NCI-H1436 treated with DMSO at 0.1 percent for 48 hours (cell line): ENCODE data around the gene SOCS7.

ENCODE experiments used
- DNase-seq: peaks from one replicate; lab custom pipeline; 2025; lab: John Stamatoyannopoulos, UW

The SOCS7 gene, protein sequence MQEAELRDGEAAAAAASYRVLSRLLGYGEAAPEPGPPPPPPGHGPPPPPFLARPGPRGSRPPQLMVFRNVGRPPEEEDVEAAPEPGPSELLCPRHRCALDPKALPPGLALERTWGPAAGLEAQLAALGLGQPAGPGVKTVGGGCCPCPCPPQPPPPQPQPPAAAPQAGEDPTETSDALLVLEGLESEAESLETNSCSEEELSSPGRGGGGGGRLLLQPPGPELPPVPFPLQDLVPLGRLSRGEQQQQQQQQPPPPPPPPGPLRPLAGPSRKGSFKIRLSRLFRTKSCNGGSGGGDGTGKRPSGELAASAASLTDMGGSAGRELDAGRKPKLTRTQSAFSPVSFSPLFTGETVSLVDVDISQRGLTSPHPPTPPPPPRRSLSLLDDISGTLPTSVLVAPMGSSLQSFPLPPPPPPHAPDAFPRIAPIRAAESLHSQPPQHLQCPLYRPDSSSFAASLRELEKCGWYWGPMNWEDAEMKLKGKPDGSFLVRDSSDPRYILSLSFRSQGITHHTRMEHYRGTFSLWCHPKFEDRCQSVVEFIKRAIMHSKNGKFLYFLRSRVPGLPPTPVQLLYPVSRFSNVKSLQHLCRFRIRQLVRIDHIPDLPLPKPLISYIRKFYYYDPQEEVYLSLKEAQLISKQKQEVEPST

DNA sequence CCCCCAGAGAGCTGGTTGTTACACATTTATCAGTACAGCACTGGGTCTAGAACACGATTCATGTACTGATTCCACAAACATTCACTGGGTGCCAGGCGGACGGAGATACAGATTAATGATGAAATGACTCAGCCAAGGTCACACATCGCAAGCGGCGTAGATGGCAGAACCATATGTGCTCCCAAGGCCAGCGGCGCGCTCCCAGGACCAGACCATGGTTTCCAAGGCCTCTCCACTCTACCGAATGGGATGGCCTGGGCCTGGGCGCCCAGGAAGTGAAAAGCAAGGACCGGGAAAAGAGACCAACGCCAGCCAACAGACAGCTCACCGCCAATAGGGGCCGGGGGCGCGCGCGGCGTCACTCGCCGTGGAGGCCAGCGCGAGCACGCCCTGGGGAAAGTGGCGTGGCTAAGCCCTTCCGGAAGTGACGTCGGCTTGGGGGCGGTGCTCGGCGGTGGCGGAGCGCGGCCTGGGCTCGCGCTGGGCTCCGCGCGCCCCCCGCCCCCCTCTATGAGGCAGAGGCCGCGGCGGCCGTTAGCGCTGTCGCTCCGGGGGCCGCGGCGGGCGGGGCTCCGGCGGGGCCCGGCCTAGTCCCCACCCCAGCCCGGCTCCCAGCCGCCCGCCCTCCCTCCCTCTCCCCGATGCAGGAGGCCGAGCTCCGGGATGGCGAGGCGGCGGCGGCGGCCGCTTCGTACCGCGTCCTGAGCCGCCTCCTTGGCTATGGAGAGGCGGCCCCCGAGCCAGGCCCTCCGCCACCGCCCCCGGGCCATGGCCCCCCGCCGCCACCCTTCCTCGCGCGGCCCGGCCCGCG, at the start of gene SOCS7:
Gene SOCS7 (plus strand): TSS at position 433 of the 811 bp plus-strand sequence. CDS start 209 bp downstream, at position 642.
- peak; percentile 71 for DNase-seq

DNA sequence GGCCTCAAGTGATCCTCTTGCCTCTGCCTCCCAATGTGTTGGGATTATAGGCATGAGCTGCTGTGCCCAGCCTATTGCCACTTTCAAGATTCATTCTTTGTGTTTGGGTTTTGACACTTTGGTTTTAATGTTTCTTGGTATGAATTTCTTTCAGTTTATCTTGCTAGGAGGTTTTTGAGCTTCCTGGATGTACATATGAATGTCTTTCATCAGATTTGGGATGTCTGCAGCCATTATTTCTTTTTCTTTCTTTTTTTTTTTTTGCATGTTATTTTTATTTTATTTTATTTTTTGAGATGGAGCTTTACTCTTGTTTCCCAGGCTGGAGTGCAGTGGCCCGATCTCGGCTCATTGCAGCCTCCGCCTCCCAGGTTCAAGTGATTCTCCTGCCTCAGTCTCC, 36.1 kb upstream of the SOCS7 start:
- no peak for DNase-seq

DNA sequence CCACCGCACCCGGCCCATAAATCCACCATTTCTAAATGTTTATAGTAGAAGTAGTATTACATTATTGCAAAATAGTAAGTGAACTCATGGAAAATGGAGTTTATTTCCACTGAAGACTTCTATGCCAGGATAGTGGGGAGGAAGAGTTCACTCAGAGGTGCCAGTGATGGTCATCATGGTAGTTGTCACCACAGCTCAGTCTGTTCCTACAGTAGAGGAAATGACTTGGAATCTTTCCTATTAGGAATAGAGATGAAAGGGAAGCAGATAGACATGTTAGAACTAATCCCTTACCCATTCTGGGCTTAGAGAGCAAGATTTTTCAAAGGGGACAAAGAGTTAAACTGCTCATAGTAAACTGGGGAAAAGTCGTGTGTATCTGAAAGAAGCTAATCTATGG, 34.6 kb upstream of the SOCS7 start:
- DNase-seq, result no peak

DNA sequence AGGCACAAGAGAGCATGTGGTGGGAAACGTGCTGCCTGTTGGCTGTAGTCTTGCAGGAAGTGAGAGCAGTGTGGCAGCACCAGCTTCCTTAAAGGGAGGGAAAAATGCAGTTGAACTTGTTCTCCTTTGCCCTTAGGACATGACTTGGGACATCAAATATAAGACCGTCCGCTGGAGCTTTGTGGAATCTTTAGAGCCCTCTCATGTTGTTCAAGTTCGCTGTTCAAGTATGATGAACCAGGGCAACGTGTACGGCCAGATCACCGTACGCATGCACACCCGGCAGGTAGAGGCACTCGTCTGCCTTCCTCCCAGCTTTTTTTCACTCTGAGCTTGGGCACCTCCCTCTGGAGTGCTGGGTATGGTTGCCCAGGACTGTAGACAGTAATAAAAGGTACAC, 31.2 kb upstream of the SOCS7 start:
- no peak for DNase-seq

DNA sequence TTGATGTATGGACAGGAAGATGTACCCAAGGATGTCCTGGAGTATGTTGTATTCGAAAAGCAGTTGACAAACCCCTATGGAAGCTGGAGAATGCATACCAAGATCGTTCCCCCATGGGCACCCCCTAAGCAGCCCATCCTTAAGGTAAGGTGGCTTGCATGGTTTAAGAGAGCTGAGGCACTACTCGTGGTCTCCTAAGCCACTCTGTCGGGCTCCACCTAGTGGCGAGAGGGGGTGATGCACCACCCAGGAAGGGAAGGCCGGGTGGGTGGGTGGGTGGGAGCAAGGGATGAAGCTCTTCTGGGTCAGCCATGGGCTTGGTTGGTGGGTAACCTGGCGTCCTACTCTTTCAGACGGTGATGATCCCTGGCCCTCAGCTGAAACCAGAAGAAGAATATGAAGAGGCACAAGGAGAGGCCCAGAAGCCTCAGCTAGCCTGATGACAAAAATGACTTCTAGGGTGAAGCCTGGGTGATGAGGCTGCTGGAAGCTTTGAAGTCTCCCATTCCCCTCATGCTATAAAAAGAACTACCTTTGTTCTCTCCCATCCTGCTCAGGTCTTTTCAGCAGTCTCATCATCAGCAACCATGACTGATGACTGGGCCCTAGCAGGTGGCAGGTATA, 29.4 kb upstream of the SOCS7 start:
- DNase-seq, result no peak

DNA sequence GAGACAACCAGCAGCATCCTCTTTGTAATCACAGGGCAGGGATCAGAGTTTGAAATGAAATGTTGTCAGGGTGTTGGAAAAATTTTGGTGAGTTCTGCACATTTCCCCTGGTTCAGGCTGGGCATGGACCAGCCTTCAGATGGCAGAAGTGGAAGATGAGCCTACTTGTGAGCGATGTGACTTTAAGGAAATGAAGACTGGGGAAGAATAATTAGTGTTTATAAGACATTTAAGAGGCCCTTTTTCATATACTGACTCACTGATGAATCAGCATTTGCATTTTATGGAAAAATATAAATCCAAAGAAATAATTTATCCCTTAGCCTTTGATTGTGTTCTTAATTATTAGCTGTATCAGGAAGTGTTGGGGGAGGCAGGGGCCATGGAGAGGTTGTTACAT, 28.7 kb upstream of the SOCS7 start:
- DNase-seq, result no peak

DNA sequence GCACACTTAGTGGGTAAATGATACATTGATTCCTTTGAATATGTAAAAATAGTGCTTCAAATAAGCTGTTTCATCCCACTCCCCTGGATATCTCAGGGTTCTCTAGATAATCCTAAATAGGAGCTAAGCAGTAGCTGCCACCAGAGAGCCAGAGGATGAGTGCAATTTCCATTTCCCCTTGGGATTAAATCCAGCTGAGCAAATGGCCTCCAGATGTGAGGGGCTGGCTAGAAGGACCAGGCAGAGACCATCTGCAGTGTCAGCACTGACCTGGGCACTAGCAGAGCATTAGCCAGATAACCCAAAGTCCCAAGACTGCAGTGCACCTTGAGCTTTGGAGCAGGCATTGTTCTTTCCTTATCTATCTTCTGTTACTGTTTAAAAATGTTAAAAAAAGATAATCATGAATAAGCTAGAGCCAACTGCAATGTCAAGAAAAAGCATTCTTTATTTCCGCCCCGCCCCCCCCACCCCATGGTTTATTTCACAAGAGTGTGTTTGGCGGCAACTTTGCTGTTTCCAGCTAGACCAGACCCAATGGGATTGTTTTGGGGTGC, 27.4 kb upstream of the SOCS7 start:
- DNase-seq, result no peak

DNA sequence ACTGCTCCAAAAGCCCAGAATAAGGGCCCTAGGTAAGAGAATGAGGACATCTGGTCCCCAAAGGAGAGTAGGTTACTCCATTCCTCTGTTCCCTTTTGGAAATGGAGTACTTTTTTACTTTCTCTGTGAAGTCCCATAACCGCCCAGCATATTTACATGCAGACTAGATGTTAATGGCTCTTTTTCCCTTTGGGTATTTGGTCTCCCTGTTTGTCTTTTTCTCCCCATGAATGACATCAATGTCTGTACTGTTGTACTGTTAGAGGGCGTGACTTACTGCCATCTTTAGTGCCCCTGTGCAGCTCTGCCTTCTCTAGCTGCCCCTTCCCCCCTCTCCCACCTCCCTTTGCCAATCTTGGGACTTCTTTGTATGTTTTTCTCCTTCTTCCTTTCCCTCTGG, 26.9 kb upstream of the SOCS7 start:
- no peak for DNase-seq

DNA sequence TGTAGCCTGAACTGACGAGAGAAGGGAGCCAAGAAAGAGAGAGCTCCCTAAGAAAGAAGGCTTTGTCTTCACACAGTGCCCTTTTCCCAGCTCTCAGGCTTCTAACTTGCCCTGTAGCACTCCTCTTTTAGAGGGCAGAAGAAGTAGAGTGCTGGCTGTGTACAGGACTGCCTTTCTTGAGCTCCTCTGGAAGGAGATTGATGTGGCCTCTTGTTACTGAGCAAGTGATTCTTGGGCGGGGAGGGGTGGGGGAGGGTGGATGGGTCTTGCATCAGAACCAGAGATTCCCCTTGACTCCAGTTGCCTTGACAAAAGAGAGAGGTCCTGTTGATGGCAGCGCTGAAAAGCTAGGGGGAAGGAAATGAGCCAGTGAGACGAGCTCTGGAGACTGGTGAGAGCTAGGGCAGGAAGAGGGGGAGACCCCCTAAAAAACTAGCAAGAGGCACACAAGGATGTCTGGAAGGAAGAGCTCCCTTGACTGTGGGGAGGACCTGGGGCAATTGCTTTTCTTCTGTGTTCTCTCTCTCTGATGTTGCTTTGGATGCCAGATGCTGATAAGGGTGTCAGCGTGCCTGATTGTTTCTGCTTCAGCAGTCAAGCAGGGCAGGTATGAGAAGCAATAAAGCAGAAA, 26.3 kb upstream of the SOCS7 start:
- DNase-seq, result no peak

DNA sequence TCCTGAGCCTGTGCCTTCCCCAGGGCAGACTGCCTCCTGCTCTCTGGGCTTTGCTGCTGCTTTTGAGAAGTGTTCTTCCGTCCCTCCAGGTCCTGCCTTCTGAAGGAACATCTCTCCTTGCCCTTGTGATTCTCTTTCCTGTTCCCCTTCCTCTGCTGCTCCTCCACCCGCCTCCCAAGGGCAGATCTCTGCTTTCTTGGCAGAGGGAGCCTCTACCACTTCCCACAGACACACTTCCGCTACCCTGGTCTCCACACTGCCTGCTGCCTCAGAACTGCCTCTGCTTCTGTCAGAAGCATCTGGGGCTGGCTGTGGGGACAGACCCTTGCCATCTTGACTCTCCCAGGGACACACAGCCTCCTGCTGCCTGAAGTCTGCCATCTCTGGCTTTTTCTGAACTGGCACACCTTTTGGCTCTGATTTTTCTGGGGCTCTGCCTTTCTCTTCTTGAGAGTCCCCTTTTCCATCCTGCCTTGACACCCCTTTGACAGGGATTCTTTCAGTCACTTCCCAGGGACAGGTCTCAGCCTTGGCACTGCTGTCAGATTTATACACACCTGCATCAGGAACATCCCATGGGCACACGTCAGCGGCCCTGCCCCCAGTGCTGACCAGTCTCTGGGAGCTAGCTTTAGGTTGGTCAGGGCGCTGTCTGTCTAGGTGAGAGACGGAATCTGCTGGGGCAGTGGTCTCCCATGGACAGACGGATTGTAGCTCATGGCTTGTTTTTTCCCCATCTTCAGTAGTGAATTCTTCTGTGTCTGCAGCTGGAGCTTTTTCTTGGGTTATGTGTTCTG, 24.4 kb upstream of the SOCS7 start:
- DNase-seq, result no peak

DNA sequence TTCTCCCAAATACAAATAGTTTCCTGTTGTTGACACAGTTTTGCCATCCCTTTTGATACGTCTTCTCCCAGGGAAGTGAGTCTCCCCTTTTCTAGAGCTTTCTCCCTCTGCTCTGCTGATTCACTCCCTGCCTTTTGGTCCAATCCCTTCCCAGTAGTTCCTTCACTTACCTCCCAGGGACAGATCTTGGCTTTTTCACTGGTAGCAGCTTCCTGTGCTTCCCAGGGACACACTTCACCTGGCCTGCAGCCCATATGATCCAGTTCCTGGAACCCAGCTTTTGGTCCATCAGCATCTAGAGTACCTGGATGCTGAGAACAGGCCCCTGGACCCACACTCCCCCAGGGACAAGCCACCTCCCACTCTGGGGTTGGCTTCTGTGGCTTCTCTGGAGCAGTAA, 23.7 kb upstream of the SOCS7 start:
- DNase-seq, result no peak

DNA sequence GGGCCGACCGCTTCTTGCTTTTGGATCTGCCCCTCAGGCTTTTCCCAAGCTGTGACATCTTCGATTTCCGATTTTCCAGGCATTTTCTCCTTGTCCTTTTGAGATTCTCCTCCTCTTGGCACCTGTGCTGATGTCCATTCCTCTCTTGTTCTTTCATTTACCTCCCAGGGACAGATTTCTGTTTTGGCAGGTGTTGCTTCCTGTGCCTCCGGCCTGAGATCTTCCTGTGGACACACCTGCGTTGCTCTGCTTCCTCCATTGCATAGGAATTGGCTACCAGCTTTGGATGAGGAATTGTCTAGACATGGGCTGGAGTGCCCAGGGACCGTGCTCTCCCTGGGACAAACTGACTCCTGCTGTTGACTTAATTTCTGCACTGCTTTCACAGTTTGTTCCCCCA, 23.0 kb upstream of the SOCS7 start:
- DNase-seq, result no peak

DNA sequence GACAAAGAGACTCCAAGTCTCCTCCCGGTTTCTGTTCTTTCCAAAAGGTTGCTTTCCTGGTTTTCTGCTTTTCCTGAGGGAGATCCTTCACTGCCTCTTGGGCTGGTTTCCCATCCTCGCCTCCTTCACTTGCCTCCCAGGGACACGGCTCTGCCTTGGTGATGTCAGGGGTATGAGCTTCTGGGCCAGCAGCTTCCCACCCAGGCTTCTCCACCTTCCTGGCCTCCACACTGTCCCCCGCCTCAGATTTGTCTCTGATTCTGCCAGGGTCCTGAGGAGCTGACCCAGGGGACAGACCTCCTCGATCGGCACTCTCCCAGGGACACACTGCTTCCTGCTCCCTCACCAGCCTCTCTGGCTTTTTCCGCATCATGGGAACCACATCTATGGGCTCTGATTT, 22.4 kb upstream of the SOCS7 start:
- DNase-seq, result no peak

DNA sequence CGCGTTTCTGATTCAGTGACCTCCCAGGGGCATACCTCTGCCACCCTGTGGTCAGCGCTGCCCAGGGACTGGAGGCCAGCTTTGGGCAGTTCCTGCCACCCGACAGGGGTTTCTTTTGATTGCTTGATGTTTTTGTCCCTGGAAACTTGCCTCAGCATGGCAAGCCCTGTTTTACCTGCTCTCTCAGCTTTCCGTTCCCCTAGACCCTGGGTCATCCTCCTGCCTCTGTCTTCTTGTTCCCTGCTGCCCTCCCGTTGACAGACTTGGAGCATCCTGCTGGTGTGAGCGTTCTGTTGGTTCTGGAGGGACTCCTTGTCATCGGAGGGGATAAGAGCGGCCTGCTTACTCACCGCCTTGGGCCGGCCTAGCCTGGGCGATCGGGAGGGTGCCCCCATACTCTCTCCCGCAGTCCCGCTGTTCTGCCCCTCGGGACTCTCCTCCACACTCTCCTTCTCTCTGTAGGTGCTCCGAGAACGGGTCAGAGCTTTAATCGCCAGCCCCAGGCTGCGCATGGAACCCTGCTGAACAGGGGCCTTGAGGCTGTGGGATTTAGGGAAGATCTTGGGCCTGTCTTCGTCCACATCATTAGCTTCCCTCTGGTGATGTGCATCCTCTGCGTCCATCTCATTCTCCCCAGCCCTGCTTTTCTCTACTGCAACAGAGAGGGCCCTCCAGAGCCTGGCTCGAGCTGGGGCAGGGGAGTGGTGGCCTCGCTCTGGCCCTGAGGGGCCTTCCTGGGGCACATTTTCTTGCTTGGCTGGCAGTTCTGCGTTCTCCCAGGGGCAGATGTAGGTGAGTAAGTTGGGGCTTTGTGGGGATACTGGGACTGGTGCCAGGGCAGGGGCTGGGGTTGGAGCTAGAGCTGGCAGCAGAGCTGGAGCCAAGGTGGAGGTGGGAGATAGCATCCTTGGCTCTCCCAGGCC, 21.6 kb upstream of the SOCS7 start:
- no peak for DNase-seq

DNA sequence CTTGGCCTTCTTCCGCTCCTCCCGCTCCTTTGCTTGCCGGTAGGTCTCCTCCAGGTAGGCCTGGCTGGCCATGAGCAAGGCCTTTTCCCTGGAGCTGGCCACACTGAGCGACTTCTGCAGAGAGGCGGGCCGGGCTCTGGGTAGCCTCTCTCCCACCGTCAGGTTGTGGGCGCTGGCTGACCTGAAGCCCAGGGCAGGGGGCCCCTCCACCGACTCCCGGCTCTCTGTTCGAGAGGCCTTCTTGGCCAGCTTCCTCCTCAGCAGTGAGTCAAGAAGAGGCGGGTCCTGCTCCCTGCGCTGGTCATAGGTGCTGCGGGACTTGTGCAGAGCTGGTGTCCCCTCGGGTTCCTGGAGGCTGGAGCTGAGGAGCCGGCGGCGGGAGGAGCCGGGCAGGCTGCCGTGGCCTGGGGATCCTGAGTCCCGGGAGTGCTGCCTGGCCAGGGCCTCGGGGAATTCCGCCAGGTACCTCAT, 20.7 kb upstream of the SOCS7 start:
- no peak for DNase-seq

DNA sequence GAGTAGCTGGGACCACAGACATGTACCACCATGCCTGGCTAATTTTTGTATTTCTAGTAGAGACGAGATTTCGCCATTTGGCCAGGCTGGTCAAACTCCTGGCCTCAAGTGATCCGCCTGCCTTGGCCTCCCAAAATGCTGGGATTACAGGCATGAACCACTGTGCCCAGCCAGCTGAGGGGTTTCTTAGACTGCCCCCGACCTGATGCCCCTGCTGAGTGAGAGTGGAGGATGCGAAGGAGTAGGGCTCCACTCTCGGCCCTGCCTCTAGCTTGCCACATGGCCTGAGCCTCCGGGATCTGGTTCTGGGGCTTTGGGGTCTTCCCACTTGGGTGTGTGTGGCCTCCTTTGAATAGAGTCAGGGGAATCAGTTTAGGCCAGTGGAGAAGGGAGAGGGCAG, 18.9 kb upstream of the SOCS7 start:
- no peak for DNase-seq

DNA sequence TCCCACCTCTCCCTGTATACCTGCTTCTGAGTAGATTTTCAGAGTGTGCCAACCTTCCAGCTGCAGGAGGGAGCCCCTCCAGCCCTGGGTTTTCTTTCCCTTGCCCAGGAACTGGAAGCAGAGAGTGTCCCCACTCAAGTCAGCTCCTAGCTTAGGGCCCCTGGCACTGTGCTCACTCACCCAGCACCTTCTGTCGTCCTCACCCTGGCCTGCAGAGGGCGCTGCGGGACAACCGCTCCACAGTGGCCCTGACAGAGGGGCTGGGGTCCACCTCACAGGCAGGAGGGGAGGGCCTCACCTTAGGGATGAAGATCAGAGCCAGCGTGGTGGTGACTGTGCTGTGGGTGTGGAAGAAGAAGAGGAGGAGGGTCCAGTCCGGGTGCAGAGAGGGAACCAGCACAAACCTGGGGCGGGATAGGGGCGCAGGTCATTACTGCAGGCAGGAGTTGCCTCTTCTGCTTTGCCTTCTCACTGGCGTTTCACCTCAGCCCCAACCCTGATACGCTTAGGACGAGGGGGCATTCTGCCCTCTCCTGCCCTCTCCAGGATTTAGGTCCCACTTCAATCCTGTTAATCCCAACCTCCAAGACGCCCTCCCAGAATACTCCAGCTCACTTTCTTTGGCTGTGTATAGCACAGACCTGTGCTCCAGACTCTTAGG, 17.9 kb upstream of the SOCS7 start:
- peak; percentile 34 for DNase-seq

DNA sequence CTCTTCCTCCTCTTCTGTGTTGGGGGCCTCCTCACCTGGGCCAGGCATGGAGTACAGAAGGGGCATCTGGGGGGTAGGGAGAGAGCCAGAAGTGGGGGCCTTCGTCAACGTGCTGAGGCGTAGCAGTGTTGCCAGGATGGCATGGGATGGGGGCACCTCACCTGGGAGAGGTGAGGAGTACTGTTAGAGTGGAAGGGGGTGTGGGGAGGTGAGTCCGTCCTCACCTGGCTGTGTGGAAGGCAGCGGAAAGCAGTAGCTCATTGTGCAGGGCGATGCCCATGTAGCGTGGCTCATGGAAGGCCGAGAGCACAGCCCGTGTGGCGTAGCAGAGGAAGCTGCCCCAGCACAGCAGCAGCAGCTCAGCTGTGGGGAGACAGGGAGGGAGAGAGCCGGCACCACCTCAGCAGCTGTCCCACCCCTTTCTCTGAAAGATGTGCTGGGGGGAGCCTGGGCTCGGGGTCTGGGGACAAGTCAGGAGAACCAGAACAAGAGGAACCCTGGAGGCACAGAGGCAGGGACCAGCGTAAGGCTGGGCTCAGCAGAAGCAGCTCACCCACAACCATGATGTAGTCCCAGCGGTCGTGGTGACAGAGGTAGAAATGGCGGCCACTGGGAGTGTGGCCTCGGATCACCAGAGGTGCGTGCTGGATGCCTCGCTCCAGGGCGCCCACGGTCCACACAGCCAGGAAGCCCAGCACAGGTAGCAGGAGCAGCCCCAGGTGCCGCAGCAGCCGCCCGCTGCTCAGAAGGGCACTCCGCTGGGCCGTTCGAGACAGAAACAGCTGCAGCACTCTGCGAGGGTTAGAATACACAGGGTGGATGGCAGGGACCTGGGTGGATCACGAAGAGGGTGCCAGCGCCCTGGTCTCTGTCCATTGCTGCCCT, 16.9 kb upstream of the SOCS7 start:
- no peak for DNase-seq
